ENCODE data around the gene MAPK8. TPM values are rescaled to one million over a fixed set of nuclear protein-coding genes. Genes with fewer than 3 reads are reported as not detected.

MAPK8 gene
- polyA plus RNA-seq, 1 of the 3 experiments (the other 2 are of a cell fraction), result 26.4 TPM

DNA sequence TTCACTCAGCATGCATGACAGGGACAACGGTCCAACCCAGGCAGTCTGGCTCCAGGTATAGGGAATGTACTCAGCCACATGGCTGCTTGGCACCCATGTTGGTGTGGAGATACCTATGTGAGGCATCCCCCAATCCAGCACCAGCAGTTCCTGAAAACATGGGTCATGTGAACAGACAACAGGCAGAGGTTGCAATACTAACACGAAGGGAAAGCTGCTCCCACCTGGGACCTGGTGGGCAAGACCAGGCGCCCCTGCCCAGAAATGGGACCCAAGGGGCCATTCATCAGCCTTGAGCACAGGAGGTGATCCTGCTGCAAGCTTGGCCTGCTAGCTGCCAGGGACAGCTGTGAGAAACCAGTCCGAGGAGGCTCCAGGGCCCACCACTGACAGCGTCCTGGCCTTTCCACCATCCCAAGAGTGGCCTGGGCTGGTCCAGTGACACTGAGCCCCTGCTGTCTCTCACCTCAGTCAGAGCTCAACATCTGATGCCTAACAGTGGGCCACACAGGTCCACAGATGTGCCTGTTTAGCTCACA is 156.1 kb downstream of the MAPK8 start:
- TF ChIP-seq GABPA (IDR thresholded peaks at IDR 0.05; ENCODE audit: low read depth), result no peak
- TF ChIP-seq, protein P1, sequence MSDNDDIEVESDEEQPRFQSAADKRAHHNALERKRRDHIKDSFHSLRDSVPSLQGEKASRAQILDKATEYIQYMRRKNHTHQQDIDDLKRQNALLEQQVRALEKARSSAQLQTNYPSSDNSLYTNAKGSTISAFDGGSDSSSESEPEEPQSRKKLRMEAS (IDR thresholded peaks at IDR 0.05; ENCODE audit: low read depth), result no peak
- no peak for TF ChIP-seq RAD21 (IDR thresholded peaks at IDR 0.05; ENCODE audit: low read length)
- no peak for TF ChIP-seq FOXJ3 (CRISPR knock-in tag; IDR thresholded peaks at IDR 0.05)
- TF ChIP-seq FOSL2 (IDR thresholded peaks at IDR 0.05; ENCODE audit: borderline replicate concordance, low read depth), result no peak
- TF ChIP-seq EZH2phosphoT487 (IDR thresholded peaks at IDR 0.05; ENCODE audit: borderline replicate concordance, low read depth), result no peak
- no peak for TF ChIP-seq MXI1 (IDR thresholded peaks at IDR 0.05; ENCODE audit: low read depth, low read length)
- TF ChIP-seq, protein P2, sequence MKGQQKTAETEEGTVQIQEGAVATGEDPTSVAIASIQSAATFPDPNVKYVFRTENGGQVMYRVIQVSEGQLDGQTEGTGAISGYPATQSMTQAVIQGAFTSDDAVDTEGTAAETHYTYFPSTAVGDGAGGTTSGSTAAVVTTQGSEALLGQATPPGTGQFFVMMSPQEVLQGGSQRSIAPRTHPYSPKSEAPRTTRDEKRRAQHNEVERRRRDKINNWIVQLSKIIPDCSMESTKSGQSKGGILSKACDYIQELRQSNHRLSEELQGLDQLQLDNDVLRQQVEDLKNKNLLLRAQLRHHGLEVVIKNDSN (IDR thresholded peaks at IDR 0.05; ENCODE audit: borderline replicate concordance, low read depth), result no peak
- TF ChIP-seq YY1 (IDR thresholded peaks at IDR 0.05; ENCODE audit: low read depth), result no peak
- TF ChIP-seq GATA2 (CRISPR knock-in tag; IDR thresholded peaks at IDR 0.05), result no peak
- no peak for TF ChIP-seq TEAD4 (IDR thresholded peaks at IDR 0.05; ENCODE audit: borderline replicate concordance, insufficient read depth)
- no peak for TF ChIP-seq TCF12 (IDR thresholded peaks at IDR 0.05)
- TF ChIP-seq, protein P3, sequence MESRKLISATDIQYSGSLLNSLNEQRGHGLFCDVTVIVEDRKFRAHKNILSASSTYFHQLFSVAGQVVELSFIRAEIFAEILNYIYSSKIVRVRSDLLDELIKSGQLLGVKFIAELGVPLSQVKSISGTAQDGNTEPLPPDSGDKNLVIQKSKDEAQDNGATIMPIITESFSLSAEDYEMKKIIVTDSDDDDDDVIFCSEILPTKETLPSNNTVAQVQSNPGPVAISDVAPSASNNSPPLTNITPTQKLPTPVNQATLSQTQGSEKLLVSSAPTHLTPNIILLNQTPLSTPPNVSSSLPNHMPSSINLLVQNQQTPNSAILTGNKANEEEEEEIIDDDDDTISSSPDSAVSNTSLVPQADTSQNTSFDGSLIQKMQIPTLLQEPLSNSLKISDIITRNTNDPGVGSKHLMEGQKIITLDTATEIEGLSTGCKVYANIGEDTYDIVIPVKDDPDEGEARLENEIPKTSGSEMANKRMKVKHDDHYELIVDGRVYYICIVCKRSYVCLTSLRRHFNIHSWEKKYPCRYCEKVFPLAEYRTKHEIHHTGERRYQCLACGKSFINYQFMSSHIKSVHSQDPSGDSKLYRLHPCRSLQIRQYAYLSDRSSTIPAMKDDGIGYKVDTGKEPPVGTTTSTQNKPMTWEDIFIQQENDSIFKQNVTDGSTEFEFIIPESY (IDR thresholded peaks at IDR 0.05; ENCODE audit: borderline replicate concordance, low read depth), result no peak
- no peak for TF ChIP-seq TAF1 (IDR thresholded peaks at IDR 0.05; ENCODE audit: borderline replicate concordance, low read depth, low read length)
- TF ChIP-seq NFIC (IDR thresholded peaks at IDR 0.05; ENCODE audit: borderline replicate concordance), result no peak
- TF ChIP-seq CHD2 (IDR thresholded peaks at IDR 0.05; ENCODE audit: low read length, partially characterized antibody), result no peak
- no peak for TF ChIP-seq RXRA (IDR thresholded peaks at IDR 0.05; ENCODE audit: borderline replicate concordance, low read depth)
- TF ChIP-seq RCOR1 (IDR thresholded peaks at IDR 0.05; ENCODE audit: low read length), result no peak
- POLR2A ChIA-PET, result no interaction called here
- peaks cover 25% of the 10 kb centered on the region for H3K79me2 ChIP-seq (ENCODE audit: insufficient read depth)
- H3F3A ChIP-seq (replicated peaks; ENCODE audit: insufficient read depth), result no peaks in the 10 kb centered on the region
- no peak for DNase-seq
- peaks cover 0 to 46% of the 10 kb centered on the region in 2 experiments; a peak in 1 of 4 replicates for H3K4me1 ChIP-seq (ENCODE audit: control insufficient read depth in 1 of 2, insufficient read depth in 2 of 2, low read depth in 1 of 2, low read length in 1 of 2)
- H3K9ac ChIP-seq, result no peak overlapping the region
- no peaks in the 10 kb centered on the region for H3K9me2 ChIP-seq
- WGBS (ENCODE audit: low lambda C conversion rate), result 100% methylated on average over 1 of the region's 5 CpGs
- no peak overlapping the region for H3K4me3 ChIP-seq (ENCODE audit: low read depth in 2 of 2, low read length in 1 of 2)
- peaks cover 0 to 5% of the 10 kb centered on the region in 2 experiments for H3K36me3 ChIP-seq (replicated peaks in 1 of 2; ENCODE audit: control insufficient read depth in 1 of 2, insufficient read depth in 2 of 2, low read length in 1 of 2)
- CTCF ChIA-PET, result interaction anchor here (1.3 to 2.9 kb wide), 4 partner anchors 15 to 196 kb away, joined by 3 to 16 read pairs (median 8); no protein-coding TSS in a partner anchor
- peaks cover 21% of the 10 kb centered on the region; the same call in 1 of the 2 replicates for H4K20me1 ChIP-seq (ENCODE audit: insufficient read depth)
- no peak overlapping the region; a peak in 1 of 4 replicates for H3K27ac ChIP-seq (ENCODE audit: low read depth in 2 of 2, low read length in 1 of 2)
- no peaks in the 10 kb centered on the region for H3K27me3 ChIP-seq (ENCODE audit: insufficient read depth)
- no peak overlapping the region for H3K4me2 ChIP-seq
- no peaks in the 10 kb centered on the region for H3K9me3 ChIP-seq
- no peak overlapping the region for H2AFZ ChIP-seq (ENCODE audit: low read depth)
